ENCODE data around the gene PLAAT3. TPM values are rescaled to one million over a fixed set of nuclear protein-coding genes. Genes with fewer than 3 reads are reported as not detected.
"Not testable (repeated sequence)": the region's sequence is repeated elsewhere in the genome, so short reads cannot be mapped to it uniquely, and the experiment has no call there.

Gene PLAAT3
- total and polyA plus RNA-seq, 2 of the 8 experiments (the other 6 are each of a cell fraction or from before 2014, with no cell fraction given) = 109 to 190 TPM

DNA sequence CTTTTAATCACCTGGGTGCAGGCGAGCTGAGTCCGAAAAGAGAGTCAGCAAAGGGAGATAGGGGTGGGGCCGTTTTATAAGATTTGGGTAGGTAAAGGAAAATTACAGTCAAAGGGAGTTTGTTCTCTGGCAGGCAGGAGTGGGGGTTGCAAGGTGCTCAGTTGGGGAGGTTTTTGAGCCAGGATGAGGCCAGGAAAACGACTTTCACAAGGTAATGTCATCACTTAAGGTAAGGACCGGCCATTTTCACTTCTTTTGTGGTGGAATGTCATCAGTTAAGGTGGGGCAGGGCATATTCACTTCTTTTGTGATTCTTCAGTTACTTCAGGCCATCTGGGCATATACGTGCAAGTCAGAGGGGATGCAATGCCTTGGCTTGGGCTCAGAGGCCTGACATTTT lies 84.9 kb downstream of the PLAAT3 start:
- H3K9me3 ChIP-seq (ENCODE audit: insufficient read depth in 2 of 2, low read depth in 1 of 2, low read length in 1 of 2); H3K9ac ChIP-seq (replicated peaks in 1 of 4; ENCODE audit: extremely low read depth in 1 of 4, low read depth in 3 of 4, low read length in 3 of 4); H3K36me3 ChIP-seq (ENCODE audit: control insufficient read depth in 2 of 4, insufficient read depth in 4 of 4, low read length in 3 of 4); DNase-seq (ENCODE audit: low read depth in 1 of 2, low spot score in 2 of 2); FAIRE-seq; H2AK5ac ChIP-seq (ENCODE audit: low read depth, low read length); H2BK15ac ChIP-seq (ENCODE audit: low read length); H3K27me3 ChIP-seq (replicated peaks in 1 of 4; ENCODE audit: control insufficient read depth in 3 of 4, extremely low read depth in 1 of 4, insufficient read depth in 3 of 4, low read length in 3 of 4); H3K79me2 ChIP-seq (ENCODE audit: control insufficient read depth in 1 of 2, insufficient read depth in 2 of 2, low read length in 2 of 2); H3K23me2 ChIP-seq (ENCODE audit: low read depth, low read length); H2AFZ ChIP-seq (ENCODE audit: low read length); H3K23ac ChIP-seq (ENCODE audit: insufficient read length); H3K56ac ChIP-seq (replicated peaks; ENCODE audit: insufficient read length, low read depth, low read length); H4K91ac ChIP-seq (replicated peaks; ENCODE audit: insufficient read length, low read length); H3K79me1 ChIP-seq (ENCODE audit: low read depth, low read length); H3K4ac ChIP-seq (replicated peaks; ENCODE audit: insufficient read length, low read depth, low read length); H2BK20ac ChIP-seq (ENCODE audit: low read length); H3K14ac ChIP-seq (ENCODE audit: insufficient read length); H4K8ac ChIP-seq (ENCODE audit: extremely low read depth, insufficient read depth, low read length); H4K20me1 ChIP-seq (replicated peaks in 1 of 2; ENCODE audit: control insufficient read depth in 1 of 2, insufficient read depth in 2 of 2, low read length in 2 of 2): not testable (repeated sequence)
- Histone ChIP-seq H3K4me3 (ENCODE audit: extremely low read depth in 1 of 4, insufficient read depth in 2 of 4, low read depth in 3 of 4, low read length in 4 of 4) (peak overlapping the region in 2 of 4 experiments; percentile 22 to 41; a peak in 3 of 8 replicates), H3K18ac (ENCODE audit: extremely low read depth, low read length) (peak overlapping the region; percentile 97; the same call in 1 of the 2 replicates), H2BK12ac (ENCODE audit: low read depth, low read length) (peak overlapping the region; percentile 97; the same call in 1 of the 2 replicates), H3K4me1 (replicated peaks in 1 of 4; ENCODE audit: control insufficient read depth in 3 of 4, insufficient read depth in 4 of 4, low read length in 3 of 4) (peaks cover 16 to 31% (median 30%) of the 10 kb centered on the region in 4 experiments; a peak in 6 of 7 replicates), H2BK120ac (replicated peaks; ENCODE audit: low read depth, low read length) (peak overlapping the region; percentile 99), H3K4me2 (ENCODE audit: insufficient read depth in 1 of 2, low read depth in 2 of 2, low read length in 2 of 2) (peak overlapping the region; percentile 54 to 56), H4K5ac (ENCODE audit: insufficient read length, low read depth, low read length) (peak overlapping the region; percentile 63), H2BK5ac (ENCODE audit: low read depth, low read length) (peak overlapping the region; percentile 58), H3K27ac (ENCODE audit: low read depth, low read length) (peak overlapping the region; percentile 89; the same call in 1 of the 2 replicates)
- 11% methylated on average over 6 of the region's 6 CpGs; no CpG with 5 or more reads in 1 of the 2 experiments for WGBS, 2 experiments (ENCODE audit: extremely low coverage in 1 of 2, insufficient coverage in 1 of 2, insufficient read length in 1 of 2, insufficient replicate concordance in 2 of 2, low coverage in 1 of 2, low lambda C conversion rate in 2 of 2, missing lambda C conversion rate in 1 of 2)
- POLR2A ChIA-PET (ENCODE audit: partially characterized antibody) = interaction anchor here (0.6 to 2.2 kb wide), 14 partner anchors 8 to 688 kb away, joined by 3 to 17 read pairs (median 4); partner anchors contain the start of genes LGALS12 and PLAAT5
- CTCF ChIA-PET (ENCODE audit: partially characterized antibody) = interaction anchor here (0.6 to 1.8 kb wide), 3 partner anchors 18 to 110 kb away, joined by 3 to 10 read pairs (median 4); no protein-coding TSS in a partner anchor
- TF ChIP-seq POLR2A (IDR thresholded peaks at IDR 0.05; ENCODE audit: control extremely low read depth in 1 of 2, low read depth in 2 of 2, low read length in 2 of 2) (peak in 1 of 2 experiments; percentile 23; a peak in 1 of 3 replicates), YY1 (IDR thresholded peaks at IDR 0.05; ENCODE audit: low read depth, low read length) (0 out of 2 replicates have a peak, but pooled peaks have one; percentile 36)
